ENCODE data around the gene CD40. TPM values are rescaled to one million over a fixed set of nuclear protein-coding genes. Genes with fewer than 3 reads are reported as not detected.

CD40 gene
- total RNA-seq, 1 experiment from 2014 or later = 14.1 TPM

DNA sequence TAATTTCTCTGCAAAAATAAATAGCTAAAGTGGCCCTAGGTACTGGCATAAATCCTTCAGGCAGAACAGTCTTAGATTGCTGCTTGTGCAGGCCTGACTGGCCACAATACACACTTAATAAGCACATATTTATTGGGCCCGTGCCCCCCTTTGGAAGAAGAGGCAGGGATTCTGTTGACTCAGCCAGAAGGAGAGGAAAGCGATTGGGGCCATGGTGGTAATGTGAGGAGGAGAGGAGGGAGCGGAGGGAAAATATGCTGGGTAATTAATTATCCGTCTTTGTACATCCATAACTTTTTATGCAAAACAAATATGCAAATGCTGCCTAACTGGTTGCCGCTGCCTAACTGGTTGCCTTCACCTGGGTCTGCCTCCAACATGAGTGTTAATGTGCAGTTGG, 36.2 kb downstream of the CD40 start:
- Histone ChIP-seq H3K9me3 (ENCODE audit: control insufficient read depth, insufficient read depth, low read depth, low read length) (no peaks in the 10 kb centered on the region), H3K27ac (ENCODE audit: low read length) (no peak overlapping the region), H3K36me3 (ENCODE audit: control insufficient read depth, insufficient read depth, low read length) (no peaks in the 10 kb centered on the region), H3K4me3 (ENCODE audit: low read depth in 2 of 2, low read length in 2 of 2) (no peak overlapping the region), H3K27me3 (ENCODE audit: control insufficient read depth, insufficient read depth, low read length) (no peaks in the 10 kb centered on the region; the same call in 1 of the 2 replicates), H3K4me1 (ENCODE audit: control insufficient read depth, insufficient read depth, low read length) (no peaks in the 10 kb centered on the region)
- ATAC-seq = no peak
- TF ChIP-seq TCF7L2 (IDR thresholded peaks at IDR 0.05; ENCODE audit: low read depth, low read length) (no peak), POLR2AphosphoS5 (IDR thresholded peaks at IDR 0.05; ENCODE audit: low read depth, low read length) (no peak), SIN3A (IDR thresholded peaks at IDR 0.05; ENCODE audit: borderline replicate concordance, insufficient read depth, low read depth, low read length) (no peak)
- TF ChIP-seq, protein P1, sequence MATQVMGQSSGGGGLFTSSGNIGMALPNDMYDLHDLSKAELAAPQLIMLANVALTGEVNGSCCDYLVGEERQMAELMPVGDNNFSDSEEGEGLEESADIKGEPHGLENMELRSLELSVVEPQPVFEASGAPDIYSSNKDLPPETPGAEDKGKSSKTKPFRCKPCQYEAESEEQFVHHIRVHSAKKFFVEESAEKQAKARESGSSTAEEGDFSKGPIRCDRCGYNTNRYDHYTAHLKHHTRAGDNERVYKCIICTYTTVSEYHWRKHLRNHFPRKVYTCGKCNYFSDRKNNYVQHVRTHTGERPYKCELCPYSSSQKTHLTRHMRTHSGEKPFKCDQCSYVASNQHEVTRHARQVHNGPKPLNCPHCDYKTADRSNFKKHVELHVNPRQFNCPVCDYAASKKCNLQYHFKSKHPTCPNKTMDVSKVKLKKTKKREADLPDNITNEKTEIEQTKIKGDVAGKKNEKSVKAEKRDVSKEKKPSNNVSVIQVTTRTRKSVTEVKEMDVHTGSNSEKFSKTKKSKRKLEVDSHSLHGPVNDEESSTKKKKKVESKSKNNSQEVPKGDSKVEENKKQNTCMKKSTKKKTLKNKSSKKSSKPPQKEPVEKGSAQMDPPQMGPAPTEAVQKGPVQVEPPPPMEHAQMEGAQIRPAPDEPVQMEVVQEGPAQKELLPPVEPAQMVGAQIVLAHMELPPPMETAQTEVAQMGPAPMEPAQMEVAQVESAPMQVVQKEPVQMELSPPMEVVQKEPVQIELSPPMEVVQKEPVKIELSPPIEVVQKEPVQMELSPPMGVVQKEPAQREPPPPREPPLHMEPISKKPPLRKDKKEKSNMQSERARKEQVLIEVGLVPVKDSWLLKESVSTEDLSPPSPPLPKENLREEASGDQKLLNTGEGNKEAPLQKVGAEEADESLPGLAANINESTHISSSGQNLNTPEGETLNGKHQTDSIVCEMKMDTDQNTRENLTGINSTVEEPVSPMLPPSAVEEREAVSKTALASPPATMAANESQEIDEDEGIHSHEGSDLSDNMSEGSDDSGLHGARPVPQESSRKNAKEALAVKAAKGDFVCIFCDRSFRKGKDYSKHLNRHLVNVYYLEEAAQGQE (IDR thresholded peaks at IDR 0.05; ENCODE audit: insufficient read depth in 1 of 2, low read depth in 2 of 2, low read length in 1 of 2) = no peak
- TF ChIP-seq, protein P2, sequence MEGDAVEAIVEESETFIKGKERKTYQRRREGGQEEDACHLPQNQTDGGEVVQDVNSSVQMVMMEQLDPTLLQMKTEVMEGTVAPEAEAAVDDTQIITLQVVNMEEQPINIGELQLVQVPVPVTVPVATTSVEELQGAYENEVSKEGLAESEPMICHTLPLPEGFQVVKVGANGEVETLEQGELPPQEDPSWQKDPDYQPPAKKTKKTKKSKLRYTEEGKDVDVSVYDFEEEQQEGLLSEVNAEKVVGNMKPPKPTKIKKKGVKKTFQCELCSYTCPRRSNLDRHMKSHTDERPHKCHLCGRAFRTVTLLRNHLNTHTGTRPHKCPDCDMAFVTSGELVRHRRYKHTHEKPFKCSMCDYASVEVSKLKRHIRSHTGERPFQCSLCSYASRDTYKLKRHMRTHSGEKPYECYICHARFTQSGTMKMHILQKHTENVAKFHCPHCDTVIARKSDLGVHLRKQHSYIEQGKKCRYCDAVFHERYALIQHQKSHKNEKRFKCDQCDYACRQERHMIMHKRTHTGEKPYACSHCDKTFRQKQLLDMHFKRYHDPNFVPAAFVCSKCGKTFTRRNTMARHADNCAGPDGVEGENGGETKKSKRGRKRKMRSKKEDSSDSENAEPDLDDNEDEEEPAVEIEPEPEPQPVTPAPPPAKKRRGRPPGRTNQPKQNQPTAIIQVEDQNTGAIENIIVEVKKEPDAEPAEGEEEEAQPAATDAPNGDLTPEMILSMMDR (IDR thresholded peaks at IDR 0.05) = no peak
- in situ Hi-C loops (cut with HindIII; ENCODE audit: low pct_unique_long_range_greater_than_20kb, low sequenced_read_pairs) = no loop called here
- no TSS peak for BruUV-seq (replicated peaks)
- ChIA-PET POLR2A (no interaction called here), CTCF (no interaction called here)
- intact Hi-C loops (cut with micrococcal nuclease; ENCODE audit: unreplicated experiment) = no loop called here
- no peak for DNase-seq (ENCODE audit: low read depth, low spot score)

DNA sequence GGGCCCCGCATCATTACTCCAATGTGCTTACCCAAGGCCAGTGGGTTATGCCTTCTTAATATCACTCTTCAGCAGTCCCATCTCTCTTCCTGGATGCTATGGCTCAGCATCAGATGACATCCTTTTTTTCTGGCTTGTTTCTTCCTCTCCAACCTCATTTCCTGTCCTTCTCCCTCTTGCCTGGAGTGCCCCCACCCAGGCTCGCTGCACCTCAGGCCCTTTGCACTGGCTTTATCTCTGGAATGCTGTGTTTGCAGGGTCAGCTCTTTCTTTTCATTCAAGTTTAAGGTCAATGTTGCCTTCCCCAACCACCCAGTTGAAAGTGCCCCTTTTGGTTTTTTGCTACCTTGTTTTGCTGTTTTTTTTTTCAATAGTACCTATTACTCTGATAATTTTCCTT, 36.7 kb downstream of the CD40 start:
- ChIA-PET POLR2A (no interaction called here), CTCF (no interaction called here)
- H3K4me3 ChIP-seq (ENCODE audit: low read depth in 2 of 2, low read length in 2 of 2) = no peak overlapping the region
- ATAC-seq (no peak), DNase-seq (ENCODE audit: low read depth, low spot score) (no peak)
- BruUV-seq (replicated peaks) = no TSS peak
- no peaks in the 10 kb centered on the region for H3K9me3 ChIP-seq (ENCODE audit: control insufficient read depth, insufficient read depth, low read depth, low read length)
- in situ Hi-C loops (cut with HindIII; ENCODE audit: low pct_unique_long_range_greater_than_20kb, low sequenced_read_pairs) = no loop called here
- H3K27ac ChIP-seq (ENCODE audit: low read length) = no peak overlapping the region
- H3K36me3 ChIP-seq (ENCODE audit: control insufficient read depth, insufficient read depth, low read length) = no peaks in the 10 kb centered on the region
- H3K27me3 ChIP-seq (ENCODE audit: control insufficient read depth, insufficient read depth, low read length) = no peaks in the 10 kb centered on the region
- TF ChIP-seq, protein P2 (IDR thresholded peaks at IDR 0.05) = no peak
- TF ChIP-seq TCF7L2 (IDR thresholded peaks at IDR 0.05; ENCODE audit: low read depth, low read length) = no peak
- intact Hi-C loops (cut with micrococcal nuclease; ENCODE audit: unreplicated experiment) = no loop called here
- no peaks in the 10 kb centered on the region for H3K4me1 ChIP-seq (ENCODE audit: control insufficient read depth, insufficient read depth, low read length)

DNA sequence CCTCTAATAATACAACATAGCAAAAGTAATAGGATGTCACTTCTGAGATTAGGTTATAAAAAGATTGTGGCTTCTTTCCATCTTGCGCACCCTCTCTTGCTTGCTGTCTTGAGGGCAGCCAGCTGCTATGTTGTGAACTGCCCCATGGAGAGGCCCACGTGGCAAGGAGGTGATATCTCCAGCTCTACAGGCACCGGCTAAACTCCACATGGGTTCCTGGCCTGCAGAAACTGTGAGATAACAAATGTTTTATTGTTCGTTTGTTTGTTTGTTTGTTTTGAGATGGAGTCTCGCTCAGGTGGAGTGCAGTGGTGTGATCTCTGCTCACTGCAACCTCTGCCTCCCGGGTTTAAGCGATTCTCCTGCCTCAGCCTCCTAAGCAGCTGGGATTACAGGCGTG, 38.0 kb downstream of the CD40 start:
- no peaks in the 10 kb centered on the region for H3K36me3 ChIP-seq (ENCODE audit: control insufficient read depth, insufficient read depth, low read length)
- ChIA-PET POLR2A (no interaction called here), CTCF (no interaction called here)
- intact Hi-C loops (cut with micrococcal nuclease; ENCODE audit: unreplicated experiment) = no loop called here
- no peaks in the 10 kb centered on the region for H3K4me1 ChIP-seq (ENCODE audit: control insufficient read depth, insufficient read depth, low read length)
- in situ Hi-C loops (cut with HindIII; ENCODE audit: low pct_unique_long_range_greater_than_20kb, low sequenced_read_pairs) = no loop called here
- H3K4me3 ChIP-seq (ENCODE audit: low read depth in 2 of 2, low read length in 2 of 2) = no peak overlapping the region
- TF ChIP-seq, protein P1 (IDR thresholded peaks at IDR 0.05; ENCODE audit: insufficient read depth in 1 of 2, low read depth in 2 of 2, low read length in 1 of 2) = no peak
- no TSS peak for BruUV-seq (replicated peaks)
- no peaks in the 10 kb centered on the region for H3K9me3 ChIP-seq (ENCODE audit: control insufficient read depth, insufficient read depth, low read depth, low read length)
- ATAC-seq (no peak), DNase-seq (ENCODE audit: low read depth, low spot score) (no peak)
- H3K27ac ChIP-seq (ENCODE audit: low read length) = no peak overlapping the region
- no peaks in the 10 kb centered on the region for H3K27me3 ChIP-seq (ENCODE audit: control insufficient read depth, insufficient read depth, low read length)
